H1 (cell line): ENCODE data around the gene DENND1A. TPM values are rescaled to one million over a fixed set of nuclear protein-coding genes. Genes with fewer than 3 reads are reported as not detected.

Source experiments
- HDAC2 ChIP-seq, 2 experiments: fragments of 300-600 bp in 1 of 2; sonication (generic) in 1 of 2; IDR thresholded peaks; 2 replicates each; pipeline ENCODE4 v1.6.1; 2011 to 2012; ENCODE audit warnings: low read depth in 2 of 2, low read length in 2 of 2, mild to moderate bottlenecking in 2 of 2, moderate library complexity in 2 of 2, borderline replicate concordance in 1 of 2, inconsistent platforms in 1 of 2
- polyA plus RNA-seq, 7 experiments: library from polyadenylated mRNA; depleted of rRNA in 3 of 7; stranded (reverse) in 5 of 7; unstranded in 2 of 7; fragments of >200 nt in 5 of 7; fragments of 200-250 nt in 2 of 7; gene quantifications; 1 replicate in 5 of 7; 2 replicates in 1 of 7; 4 replicates in 1 of 7; pipeline versions ENCODE4 v1.2.1 to v1.2.3, GENCODE V29; 2011 to 2013; ENCODE audit warnings: missing spikeins in 2 of 7, mixed read lengths in 2 of 7
- total RNA-seq: library from RNA; stranded (reverse); fragmentation: NEBNext Ultra II Directional; extraction: Animal tissue kit (Norgen Biotek cat#: 25700); gene quantifications from 2 replicates; pipeline ENCODE4 v1.2.1, GENCODE V29; 2021

Gene DENND1A
- total and polyA plus RNA-seq, 2 of the 8 experiments (the other 6 are each of a cell fraction or from before 2014, with no cell fraction given), result 24.1 to 26.4 TPM

- TF ChIP-seq HDAC2 (IDR thresholded peaks at IDR 0.05; ENCODE audit: borderline replicate concordance in 1 of 2, low read depth in 2 of 2, low read length in 2 of 2), result no peak
These were observed 399.7 kb downstream of the DENND1A start (continued) for GRCh38 chr9:123530244-123530643.
